Measurements from ENCODE around the gene PIP5KL1. TPM values are rescaled to one million over a fixed set of nuclear protein-coding genes. Genes with fewer than 3 reads are reported as not detected.
A peak's percentile ranks its signal among the peaks of the same experiment; 100 is the strongest.

PIP5KL1 gene
- total RNA-seq, 1 experiment from 2014 or later: 21.9 TPM

- Histone ChIP-seq H3K27ac (0 out of 2 replicates have a peak overlapping the region, but pooled peaks have one; percentile 11), H3K9me3 (ENCODE audit: insufficient read depth, low read depth) (no peaks in the 10 kb centered on the region), H3K9me2 (ENCODE audit: insufficient read depth) (no peaks in the 10 kb centered on the region), H3K4me1 (replicated peaks; ENCODE audit: insufficient read depth) (peaks cover 68% of the 10 kb centered on the region), H3K36me3 (ENCODE audit: low read depth) (peaks cover 5% of the 10 kb centered on the region; the same call in 1 of the 2 replicates), H3K79me2 (ENCODE audit: low read depth) (peaks cover 81% of the 10 kb centered on the region), H3K4me3 (peak overlapping the region; percentile 82), H3F3A (ENCODE audit: insufficient read depth, low read depth) (peaks cover 23% of the 10 kb centered on the region; the same call in 1 of the 2 replicates), H4K20me1 (ENCODE audit: insufficient read depth) (peaks cover 76% of the 10 kb centered on the region), H3K27me3 (ENCODE audit: insufficient read depth, low read depth) (no peaks in the 10 kb centered on the region), H3K4me2 (peak overlapping the region; percentile 87), H2AFZ (no peak overlapping the region)
- TF ChIP-seq CTCF (conservative IDR thresholded peaks at IDR 0.05): no peak
- TF ChIP-seq EZH2 (IDR thresholded peaks at IDR 0.05; ENCODE audit: low read depth): no peak
- intact Hi-C loops (cut with micrococcal nuclease; ENCODE audit: unreplicated experiment): no loop called here
- ChIA-PET POLR2A (ENCODE audit: unreplicated experiment) (interaction anchor here (0.5 to 0.7 kb wide), 4 partner anchors 22 to 58 kb away, joined by 4 to 6 read pairs (median 5); no protein-coding TSS in a partner anchor), CTCF (interaction anchor here (1.1 kb wide), 1 partner anchor 58 kb away, joined by 4 read pairs; no protein-coding TSS in a partner anchor)
- no TSS peak for BruUV-seq (replicated peaks)
- no peak for DNase-seq
These were observed 46.7 kb upstream of the PIP5KL1 start for GRCh38 chr9:127977009-127977883.

- Histone ChIP-seq H3K27ac (no peak overlapping the region), H3F3A (ENCODE audit: insufficient read depth, low read depth) (peaks cover 25% of the 10 kb centered on the region; the same call in 1 of the 2 replicates), H3K79me2 (ENCODE audit: low read depth) (peaks cover 88% of the 10 kb centered on the region), H3K4me1 (replicated peaks; ENCODE audit: insufficient read depth) (peaks cover 69% of the 10 kb centered on the region), H3K4me2 (peak overlapping the region; percentile 87), H3K9me3 (ENCODE audit: insufficient read depth, low read depth) (no peaks in the 10 kb centered on the region), H3K36me3 (ENCODE audit: low read depth) (peaks cover 5% of the 10 kb centered on the region; the same call in 1 of the 2 replicates), H3K4me3 (peak overlapping the region; percentile 82; the same call in 1 of the 2 replicates), H3K27me3 (ENCODE audit: insufficient read depth, low read depth) (no peaks in the 10 kb centered on the region), H4K20me1 (ENCODE audit: insufficient read depth) (peaks cover 84% of the 10 kb centered on the region), H3K9me2 (ENCODE audit: insufficient read depth) (no peaks in the 10 kb centered on the region), H2AFZ (no peak overlapping the region)
- TF ChIP-seq EZH2 (IDR thresholded peaks at IDR 0.05; ENCODE audit: low read depth) (no peak), CTCF (conservative IDR thresholded peaks at IDR 0.05) (no peak)
- intact Hi-C loops (cut with micrococcal nuclease; ENCODE audit: unreplicated experiment): no loop called here
- DNase-seq: no peak
- no TSS peak for BruUV-seq (replicated peaks)
- ChIA-PET POLR2A (ENCODE audit: unreplicated experiment) (interaction anchor here (0.7 kb wide), 2 partner anchors 44 to 59 kb away, joined by 5 to 6 read pairs; no protein-coding TSS in a partner anchor), CTCF (interaction anchor here (1.5 kb wide), 1 partner anchor 33 kb away, joined by 4 read pairs; no protein-coding TSS in a partner anchor)
These were observed 45.9 kb upstream of the PIP5KL1 start for GRCh38 chr9:127976498-127976897.

- Histone ChIP-seq H3K9me2 (ENCODE audit: insufficient read depth) (no peaks in the 10 kb centered on the region), H3K79me2 (ENCODE audit: low read depth) (peaks cover 97% of the 10 kb centered on the region), H3K4me3 (peak overlapping the region; percentile 82; the same call in 1 of the 2 replicates), H3K4me1 (replicated peaks; ENCODE audit: insufficient read depth) (peaks cover 76% of the 10 kb centered on the region), H2AFZ (no peak overlapping the region), H3K4me2 (peak overlapping the region; percentile 87), H3K27ac (no peak overlapping the region), H3F3A (ENCODE audit: insufficient read depth, low read depth) (peaks cover 31% of the 10 kb centered on the region), H3K27me3 (ENCODE audit: insufficient read depth, low read depth) (no peaks in the 10 kb centered on the region), H3K9me3 (ENCODE audit: insufficient read depth, low read depth) (no peaks in the 10 kb centered on the region), H4K20me1 (ENCODE audit: insufficient read depth) (peaks cover 89% of the 10 kb centered on the region), H3K36me3 (ENCODE audit: low read depth) (peaks cover 5% of the 10 kb centered on the region; the same call in 1 of the 2 replicates)
- no TSS peak for BruUV-seq (replicated peaks)
- DNase-seq: no peak
- intact Hi-C loops (cut with micrococcal nuclease; ENCODE audit: unreplicated experiment): no loop called here
- ChIA-PET CTCF (interaction anchor here (0.6 to 1.5 kb wide), 2 partner anchors 10 to 32 kb away, joined by 4 read pairs; no protein-coding TSS in a partner anchor), POLR2A (ENCODE audit: unreplicated experiment) (interaction anchor here (0.6 kb wide), 1 partner anchor 56 kb away, joined by 3 read pairs; no protein-coding TSS in a partner anchor)
- TF ChIP-seq CTCF (conservative IDR thresholded peaks at IDR 0.05) (no peak), EZH2 (IDR thresholded peaks at IDR 0.05; ENCODE audit: low read depth) (no peak)
These were observed 45.1 kb upstream of the PIP5KL1 start for GRCh38 chr9:127975376-127976315.

All from PC-9 (cell line).